GM18907 (cell line): ENCODE data around the gene PJVK.
"Not testable (repeated sequence)": the region's sequence is repeated elsewhere in the genome, so short reads cannot be mapped to it uniquely, and the experiment has no call there.

Source experiments
- ATAC-seq: cut with Tn5 transposase; IDR thresholded peaks from one replicate; pipeline ENCODE4 v1.9.1; 2021; ENCODE audit warnings: mild to moderate bottlenecking, moderate library complexity; ENCODE audit not compliant: unreplicated experiment

The PJVK gene

GRCh38 chr2:178450774-178451525, at the start of gene PJVK, which contains the start of gene PRKRA:
Gene PJVK, plus strand, starts transcription at chr2:178451378. Its CDS starts 2,032 bp downstream, at chr2:178453410.
Gene PRKRA, minus strand, starts transcription at chr2:178451175. Its CDS starts 145 bp downstream, at chr2:178451030.
- peak; percentile 90 for ATAC-seq

GRCh38 chr2:178401994-178402437, 49.2 kb upstream of the PJVK start:
- no peak for ATAC-seq

DNA sequence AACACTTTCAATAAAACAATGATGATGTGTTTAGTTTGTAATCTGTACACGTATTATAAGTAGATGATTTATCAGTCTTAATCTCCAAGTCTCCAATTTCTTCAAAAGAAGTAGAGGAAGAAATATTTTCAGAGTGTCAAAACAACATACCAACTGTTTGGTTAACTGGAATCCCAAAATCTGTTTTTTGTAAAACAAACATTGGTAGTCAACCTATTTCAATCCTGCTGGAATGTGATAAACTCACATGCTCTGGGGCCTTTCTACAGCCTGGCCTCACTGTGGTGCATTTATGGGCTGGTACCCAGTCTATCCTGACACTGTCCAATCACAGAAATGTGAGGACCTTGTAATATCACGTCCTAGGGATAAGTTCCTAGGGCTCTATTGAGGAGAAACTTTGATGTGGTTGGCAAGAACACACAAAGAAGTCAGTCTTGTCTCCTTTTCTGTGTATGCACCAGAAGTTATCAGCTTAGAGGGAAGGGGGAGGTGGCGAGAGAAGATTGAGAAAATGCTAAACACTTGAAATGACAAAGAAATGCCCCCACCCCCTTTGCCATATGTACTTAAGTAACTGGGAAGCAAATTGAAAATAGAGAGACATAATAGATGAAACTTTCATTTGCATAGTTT, 47.4 kb upstream of the PJVK start:
- ATAC-seq, result peak; percentile 55

DNA sequence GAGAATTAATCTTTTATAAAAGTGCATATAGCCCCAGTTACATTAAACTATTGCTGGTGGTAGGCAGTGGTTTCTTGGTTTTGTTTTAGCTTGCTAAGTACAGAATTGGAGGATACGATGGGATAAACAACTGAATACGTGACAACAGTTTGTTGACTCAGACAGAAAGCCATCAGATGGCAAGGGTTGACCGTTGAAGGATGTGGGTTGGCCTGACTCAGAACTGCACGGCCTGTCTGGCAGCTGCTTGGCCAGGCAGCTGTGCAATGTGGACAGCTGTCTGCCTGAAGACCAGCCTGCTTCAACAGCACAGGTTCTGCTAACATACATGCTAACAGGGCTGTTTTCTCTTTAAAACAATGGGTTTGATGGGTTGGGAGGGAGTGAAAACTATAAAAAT, 46.8 kb upstream of the PJVK start:
- ATAC-seq, result peak; percentile 100

DNA sequence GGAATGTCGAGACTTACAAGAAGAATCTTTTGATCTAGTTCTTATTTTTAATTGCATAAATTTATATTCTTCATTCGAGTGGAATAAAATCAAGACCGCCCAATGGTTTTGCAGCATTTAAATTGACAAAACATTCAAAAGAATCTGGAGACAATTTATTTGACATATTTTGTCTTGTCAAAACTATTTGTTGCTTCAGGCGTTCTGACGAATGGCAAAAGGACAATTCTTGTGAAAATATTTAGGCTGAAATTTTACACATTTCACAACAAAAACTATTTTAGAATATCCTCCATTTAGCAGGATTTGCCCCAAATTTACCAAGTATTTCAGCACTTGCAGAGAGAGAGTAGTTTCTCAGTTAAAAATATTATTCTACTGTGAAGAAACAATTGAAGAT, 41.9 kb upstream of the PJVK start:
- ATAC-seq, result no peak

DNA sequence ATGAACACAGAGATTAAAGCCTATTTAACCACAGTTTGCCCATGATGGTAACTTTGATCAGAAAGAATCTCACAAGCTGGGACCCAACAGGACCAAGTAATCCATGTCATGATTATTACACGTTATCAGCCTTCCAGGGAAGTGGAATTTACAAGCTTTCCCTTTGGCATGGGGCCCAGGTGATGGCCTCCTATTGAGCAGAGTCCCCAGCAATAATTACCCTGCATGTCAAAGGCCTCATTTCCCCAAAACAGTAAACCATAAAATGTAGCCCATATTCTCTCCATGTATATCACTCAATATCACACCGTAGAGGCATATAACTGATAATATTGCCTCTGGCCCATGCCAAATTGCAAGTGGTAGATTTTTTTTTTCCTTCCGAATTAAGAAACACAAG, 39.1 kb upstream of the PJVK start:
- no peak for ATAC-seq

GRCh38 chr2:178412453-178412852, 38.7 kb upstream of the PJVK start:
- ATAC-seq, result not testable (repeated sequence)

GRCh38 chr2:178413472-178414265, 37.5 kb upstream of the PJVK start:
- peak; percentile 85 for ATAC-seq

DNA sequence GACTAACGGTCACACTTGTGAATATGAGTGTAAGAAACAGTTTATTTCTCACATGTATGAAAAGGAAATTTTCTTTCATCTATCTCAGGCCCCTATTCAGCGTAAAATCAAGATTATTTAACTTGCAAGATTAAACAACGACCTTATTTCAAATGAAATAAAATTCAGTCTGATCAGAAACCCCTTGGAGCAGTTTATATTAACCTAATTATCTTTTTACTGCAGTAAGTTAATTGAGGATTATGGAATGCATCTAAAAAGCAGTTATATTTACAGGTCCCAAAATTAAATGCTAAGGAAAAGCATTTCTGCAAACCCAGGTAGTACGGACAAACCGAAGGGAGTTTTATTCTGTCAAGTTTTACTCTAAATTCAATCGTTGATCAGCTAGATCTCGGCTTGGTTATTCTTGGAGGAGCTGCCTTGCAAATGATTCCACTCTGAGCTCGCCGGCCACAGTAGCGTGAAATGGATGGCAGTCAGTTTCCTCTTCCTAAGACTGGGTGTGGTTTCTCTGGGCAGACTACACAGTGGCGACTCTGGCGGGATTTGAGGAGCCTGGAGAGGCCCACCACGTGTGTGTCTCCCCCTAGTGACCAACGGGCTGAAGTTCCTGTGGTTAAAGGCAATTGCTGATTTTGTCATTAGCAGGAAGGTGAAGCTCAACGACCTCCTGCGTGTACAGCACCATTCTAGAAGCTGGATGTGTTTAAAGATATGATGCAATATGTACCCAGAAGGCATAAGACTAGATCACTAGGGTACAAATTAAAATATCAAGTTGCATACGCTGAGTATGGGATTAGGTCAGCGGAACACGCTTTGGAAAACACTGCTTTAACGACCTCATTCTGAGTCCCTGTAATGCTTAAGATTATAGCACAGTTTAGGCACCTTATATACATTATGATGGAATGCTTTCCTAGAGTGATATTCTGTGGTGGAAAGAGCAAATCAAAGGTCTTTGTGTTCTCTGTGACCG, 36.6 kb upstream of the PJVK start:
- ATAC-seq, result peak; percentile 87

DNA sequence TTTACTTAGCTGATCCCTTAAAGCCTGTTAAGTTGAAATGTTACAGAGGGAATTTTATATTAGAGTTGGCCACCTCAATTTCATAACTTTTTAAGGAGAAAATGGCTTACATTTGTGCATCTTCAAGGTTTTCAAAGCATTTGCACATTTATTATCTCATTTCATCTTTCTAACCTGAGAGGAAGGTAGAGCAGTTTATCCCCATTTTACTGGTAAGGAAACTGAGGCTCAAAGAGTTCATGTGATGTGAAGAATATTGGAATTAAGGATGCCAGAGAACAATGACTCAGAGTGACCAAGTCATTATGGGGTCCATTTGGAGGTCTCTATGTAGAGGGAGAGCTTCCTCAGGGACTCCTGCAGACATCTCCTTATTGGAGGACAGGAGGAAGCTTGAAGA, 35.2 kb upstream of the PJVK start:
- no peak for ATAC-seq

- no peak for ATAC-seq
These were observed 33.3 kb upstream of the PJVK start for GRCh38 chr2:178417916-178418315.

GRCh38 chr2:178418426-178418825, 32.8 kb upstream of the PJVK start:
- ATAC-seq, result no peak

DNA sequence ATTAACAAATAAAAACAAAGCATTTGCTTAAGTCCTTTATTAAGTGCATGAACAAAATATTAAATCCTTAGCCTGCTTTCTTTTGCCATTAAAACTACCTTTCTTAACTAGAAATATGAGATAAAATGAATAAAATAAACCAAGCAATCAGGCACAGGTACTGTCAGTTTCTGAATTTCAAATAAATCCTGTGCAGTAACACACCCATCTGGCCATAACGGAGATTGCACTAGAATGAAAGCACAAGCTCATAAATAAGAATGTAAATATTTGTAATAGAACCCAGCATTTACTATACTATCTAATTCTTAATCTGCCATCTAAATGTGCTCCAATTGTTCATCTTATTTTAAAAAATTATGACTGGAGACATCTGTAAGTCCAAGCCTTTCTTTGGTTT, 32.1 kb upstream of the PJVK start:
- no peak for ATAC-seq

GRCh38 chr2:178420463-178420999, 30.6 kb upstream of the PJVK start:
- no peak for ATAC-seq

DNA sequence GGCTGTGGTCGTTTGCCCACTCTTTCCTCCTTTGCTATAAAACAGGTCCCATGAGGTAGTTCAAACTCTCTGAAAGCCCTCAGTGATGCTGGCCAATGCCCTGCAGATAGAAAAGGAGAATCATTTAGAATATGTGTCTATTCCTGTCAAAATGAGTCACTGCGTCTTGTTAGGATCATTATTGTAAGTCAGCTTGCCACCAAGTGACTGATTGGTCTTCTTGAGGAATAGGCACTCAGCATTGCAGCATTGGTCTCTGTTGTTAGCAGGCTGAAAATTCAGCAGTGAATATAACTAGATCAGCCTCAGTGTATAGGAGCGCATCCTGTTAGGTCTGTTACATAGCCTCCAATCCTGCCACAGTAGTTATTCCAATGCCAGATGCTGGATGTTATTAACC, 29.1 kb upstream of the PJVK start:
- no peak for ATAC-seq

- not testable (repeated sequence) for ATAC-seq
These were observed 27.4 kb upstream of the PJVK start for GRCh38 chr2:178423746-178424145.

DNA sequence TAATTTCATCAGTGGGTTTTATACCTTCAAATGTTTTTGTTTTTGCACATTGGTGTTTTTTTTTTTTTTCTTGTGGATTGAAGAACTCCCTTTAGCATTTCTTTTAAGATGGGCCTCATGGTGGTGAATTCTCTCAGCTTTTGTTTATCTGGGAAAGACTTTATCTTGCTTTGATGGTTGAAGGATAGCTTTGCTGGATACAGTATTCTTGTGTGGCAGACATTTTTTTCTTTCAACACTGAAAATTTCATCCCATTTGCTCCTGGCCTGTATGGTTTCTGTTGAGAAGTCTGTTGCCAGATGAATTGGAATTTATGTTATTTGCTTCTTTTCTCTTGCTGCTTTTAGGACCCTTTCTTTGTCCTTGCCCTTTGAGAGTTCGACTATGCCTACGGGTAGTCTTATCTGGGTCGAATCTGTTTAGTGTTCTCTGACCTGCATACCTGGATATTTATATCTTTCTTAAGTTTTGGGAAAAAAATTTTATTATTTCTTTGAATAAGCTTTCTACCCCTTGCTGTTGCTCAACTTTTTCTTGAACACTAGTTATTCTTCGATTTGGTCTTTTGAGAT, 25.8 kb upstream of the PJVK start:
- no peak for ATAC-seq

- no peak for ATAC-seq
These were observed 24.8 kb upstream of the PJVK start for GRCh38 chr2:178426388-178426787.

GRCh38 chr2:178427458-178427857, 23.7 kb upstream of the PJVK start:
- no peak for ATAC-seq

DNA sequence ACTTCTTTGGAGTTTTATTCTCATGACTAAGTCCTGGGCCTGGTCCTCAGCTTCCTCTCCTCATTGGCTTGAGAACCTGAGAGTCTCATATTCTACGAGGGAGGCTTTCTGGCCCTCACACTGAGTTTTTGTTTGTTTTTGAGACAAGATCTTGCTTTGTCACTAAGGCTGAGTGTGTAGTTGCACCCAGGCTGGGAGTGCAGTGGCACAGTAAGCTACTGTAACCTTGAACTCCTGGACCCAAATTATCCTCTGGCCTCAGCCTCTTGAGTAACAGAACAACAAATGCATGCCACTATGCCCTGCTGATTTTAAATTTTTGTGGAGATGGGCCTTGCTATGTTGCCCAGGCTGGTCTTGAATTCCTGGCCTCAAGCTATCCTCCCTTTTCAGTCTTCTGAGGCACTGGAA, 22.8 kb upstream of the PJVK start:
- ATAC-seq, result no peak
